Caco-2 (cell line): ENCODE measurements around the gene VWA5B1. TPM values are rescaled to one million over a fixed set of nuclear protein-coding genes. Genes with fewer than 3 reads are reported as not detected.

Experiments
- BruUV-seq: library from RNA; stranded (reverse); fragments of 400-500 nt; replicated peaks from 2 replicates; lab custom pipeline; 2021; lab: Mats Ljungman, UMichigan
- CTCF ChIA-PET: fragments of 300-600 bp; sonication (Branson Sonifier 250); formaldehyde crosslinking; loops from one replicate; lab custom pipeline; 2022; ENCODE audit warnings: antibody characterized with exemption; lab: Charles Lee
- POLR2A ChIA-PET: fragments of 300-600 bp; sonication (Branson Sonifier 250); formaldehyde crosslinking; loops from one replicate; lab custom pipeline; 2022; ENCODE audit warnings: antibody characterized with exemption; lab: Charles Lee
- DNase-seq, 2 experiments: peaks; one replicate each; pipeline versions ENCODE4 v3.0.0 to v3.0.0-alpha.2; 2020 to 2022
- H3K27me3 ChIP-seq: replicated peaks from 2 replicates; pipeline ENCODE4 v1.6.0; 2011; ENCODE audit warnings: low read length; ENCODE audit not compliant: control insufficient read depth, insufficient read depth
- H3K36me3 ChIP-seq: 2 replicates; pipeline ENCODE4 v1.5.1; 2011; ENCODE audit warnings: low read length; ENCODE audit not compliant: control insufficient read depth, insufficient read depth
- H3K4me1 ChIP-seq: fragments of 250-450 bp; sonication (Bioruptor Pico); 2 replicates; pipeline ENCODE4 v1.5.1; 2020; ENCODE audit warnings: mild to moderate bottlenecking
- H3K4me3 ChIP-seq: 2 replicates; pipeline ENCODE4 v1.5.1; 2011; ENCODE audit warnings: low read depth, mild to moderate bottlenecking, control low read depth, low read length
- H3K9me3 ChIP-seq: fragments of 250-450 bp; sonication (Bioruptor Pico); 2 replicates; pipeline ENCODE4 v1.5.1; 2020; ENCODE audit warnings: mild to moderate bottlenecking, moderate library complexity
- H3K27ac Mint-ChIP-seq: one replicate; pipeline ENCODE4 v1.8.0; 2022; ENCODE audit warnings: mixed read lengths; ENCODE audit not compliant: unreplicated experiment
- H3K27me3 Mint-ChIP-seq: one replicate; pipeline ENCODE4 v1.8.0; 2022; ENCODE audit warnings: mixed read lengths; ENCODE audit not compliant: insufficient read depth, unreplicated experiment
- H3K36me3 Mint-ChIP-seq: one replicate; pipeline ENCODE4 v1.8.0; 2022; ENCODE audit warnings: mild to moderate bottlenecking, mixed read lengths; ENCODE audit not compliant: insufficient read depth, unreplicated experiment
- H3K4me1 Mint-ChIP-seq: one replicate; pipeline ENCODE4 v1.8.0; 2022; ENCODE audit warnings: low read depth, mixed read lengths; ENCODE audit not compliant: unreplicated experiment
- H3K4me3 Mint-ChIP-seq: one replicate; pipeline ENCODE4 v1.8.0; 2022; ENCODE audit warnings: mild to moderate bottlenecking, moderate library complexity, mixed read lengths; ENCODE audit not compliant: unreplicated experiment
- H3K9me3 Mint-ChIP-seq: one replicate; pipeline ENCODE4 v1.8.0; 2022; ENCODE audit warnings: mixed read lengths; ENCODE audit not compliant: unreplicated experiment
- intact Hi-C: fragments of 100-400 bp; cut with micrococcal nuclease; formaldehyde crosslinking; loops from one replicate; pipeline ENCODE4 v1.10.0; 2022; ENCODE audit not compliant: unreplicated experiment
- total RNA-seq: library from RNA; stranded (reverse); gene quantifications from 2 replicates; pipeline ENCODE4 v1.2.3, GENCODE V29; 2022
- TF ChIP-seq, protein P1 (sequence below), 2 experiments: fragments of 200-600 bp in 1 of 2; IDR thresholded peaks; 1 replicate in 1 of 2; 2 replicates in 1 of 2; pipeline versions ENCODE4 v1.5.1 to v1.8.0; 2011 to 2022; ENCODE audit warnings: antibody characterized with exemption in 1 of 2, control low read depth in 1 of 2, inconsistent platforms in 1 of 2, low read depth in 1 of 2, low read length in 1 of 2, mild to moderate bottlenecking in 1 of 2, moderate library complexity in 1 of 2; ENCODE audit not compliant: insufficient read depth in 1 of 2, severe bottlenecking in 1 of 2, unreplicated experiment in 1 of 2

Gene VWA5B1
- total RNA-seq, 1 experiment from 2014 or later: not detected

DNA sequence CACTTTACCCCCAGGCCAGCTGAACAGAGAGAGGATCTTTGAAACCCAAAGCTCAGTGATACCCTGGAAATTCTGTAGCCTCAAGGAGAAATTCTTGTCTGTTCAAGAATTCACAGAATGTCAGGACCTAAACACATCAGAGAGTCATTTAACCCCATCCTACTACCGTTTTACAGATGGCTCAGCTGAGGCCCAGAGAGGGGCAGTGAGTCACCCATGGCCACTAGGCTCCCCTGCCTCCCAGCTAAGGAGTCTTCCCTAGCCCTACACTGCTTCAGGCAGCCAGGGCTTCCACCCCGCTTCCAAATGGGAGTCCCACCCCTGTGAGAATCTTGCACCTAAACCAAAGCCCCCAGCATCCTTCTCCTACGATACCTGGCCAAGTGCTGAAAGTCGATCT is 28.3 kb downstream of the VWA5B1 start:
- H3K4me1 ChIP-seq: no peaks in the 10 kb centered on the region
- peaks cover 31% of the 10 kb centered on the region for H3K27me3 Mint-ChIP-seq
- no peak overlapping the region for H3K27ac Mint-ChIP-seq
- DNase-seq: no peak
- H3K36me3 Mint-ChIP-seq: no peaks in the 10 kb centered on the region
- ChIA-PET POLR2A (no interaction called here), CTCF (no interaction called here)
- TF ChIP-seq, protein P1, sequence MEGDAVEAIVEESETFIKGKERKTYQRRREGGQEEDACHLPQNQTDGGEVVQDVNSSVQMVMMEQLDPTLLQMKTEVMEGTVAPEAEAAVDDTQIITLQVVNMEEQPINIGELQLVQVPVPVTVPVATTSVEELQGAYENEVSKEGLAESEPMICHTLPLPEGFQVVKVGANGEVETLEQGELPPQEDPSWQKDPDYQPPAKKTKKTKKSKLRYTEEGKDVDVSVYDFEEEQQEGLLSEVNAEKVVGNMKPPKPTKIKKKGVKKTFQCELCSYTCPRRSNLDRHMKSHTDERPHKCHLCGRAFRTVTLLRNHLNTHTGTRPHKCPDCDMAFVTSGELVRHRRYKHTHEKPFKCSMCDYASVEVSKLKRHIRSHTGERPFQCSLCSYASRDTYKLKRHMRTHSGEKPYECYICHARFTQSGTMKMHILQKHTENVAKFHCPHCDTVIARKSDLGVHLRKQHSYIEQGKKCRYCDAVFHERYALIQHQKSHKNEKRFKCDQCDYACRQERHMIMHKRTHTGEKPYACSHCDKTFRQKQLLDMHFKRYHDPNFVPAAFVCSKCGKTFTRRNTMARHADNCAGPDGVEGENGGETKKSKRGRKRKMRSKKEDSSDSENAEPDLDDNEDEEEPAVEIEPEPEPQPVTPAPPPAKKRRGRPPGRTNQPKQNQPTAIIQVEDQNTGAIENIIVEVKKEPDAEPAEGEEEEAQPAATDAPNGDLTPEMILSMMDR (IDR thresholded peaks at IDR 0.05; ENCODE audit: insufficient read depth in 1 of 2, low read depth in 1 of 2, low read length in 1 of 2, severe bottlenecking in 1 of 2, unreplicated experiment in 1 of 2): no peak
- H3K9me3 Mint-ChIP-seq: no peaks in the 10 kb centered on the region
- no peaks in the 10 kb centered on the region for H3K27me3 ChIP-seq
- H3K4me1 Mint-ChIP-seq: peaks cover 7% of the 10 kb centered on the region
- H3K9me3 ChIP-seq: no peaks in the 10 kb centered on the region
- no peaks in the 10 kb centered on the region for H3K36me3 ChIP-seq
- intact Hi-C loops: no loop called here
- no TSS peak for BruUV-seq
- H3K4me3 ChIP-seq: no peak overlapping the region
- H3K4me3 Mint-ChIP-seq: no peak overlapping the region

DNA sequence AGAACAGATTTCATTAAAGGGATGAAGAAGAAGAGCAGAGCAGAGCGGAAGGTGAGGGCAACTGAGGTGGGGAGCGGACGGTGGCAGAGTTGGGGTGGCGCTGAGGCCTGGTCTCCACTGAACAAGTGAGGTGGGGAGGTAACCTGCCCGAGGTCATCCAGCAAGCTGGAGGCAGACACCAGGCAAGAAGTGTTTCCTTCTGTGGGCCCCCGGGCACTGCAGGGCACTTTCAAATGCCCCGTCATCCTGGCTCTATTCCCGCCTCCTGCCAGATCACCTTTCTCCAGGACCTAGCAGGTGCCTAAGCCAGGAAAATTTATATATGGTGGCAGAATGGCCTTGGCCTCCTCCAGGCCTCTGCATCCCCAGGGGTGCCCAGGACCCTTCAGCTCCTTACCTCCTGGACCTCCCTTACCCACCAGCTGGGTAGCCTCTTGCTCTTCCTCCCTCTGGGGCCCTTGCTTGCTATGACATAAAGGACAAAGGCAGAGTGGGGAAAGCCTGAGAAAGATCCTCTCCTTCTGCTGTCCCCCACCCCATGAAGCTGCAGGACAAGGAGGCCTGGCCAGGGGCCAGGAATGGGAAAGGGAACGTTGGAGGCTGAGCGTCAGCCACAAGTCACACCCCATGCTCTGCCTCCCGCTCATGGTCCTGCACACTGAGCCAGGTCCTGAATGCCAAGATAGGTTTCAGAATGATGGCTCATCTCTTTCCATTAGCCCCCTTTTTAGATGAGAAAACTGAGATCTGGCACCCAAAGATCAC is 29.0 kb downstream of the VWA5B1 start:
- Mint-ChIP-seq H3K27ac (no peak overlapping the region), H3K9me3 (no peaks in the 10 kb centered on the region), H3K4me1 (peaks cover 7% of the 10 kb centered on the region), H3K4me3 (no peak overlapping the region), H3K36me3 (no peaks in the 10 kb centered on the region), H3K27me3 (peaks cover 31% of the 10 kb centered on the region)
- Histone ChIP-seq H3K4me1 (no peaks in the 10 kb centered on the region), H3K9me3 (no peaks in the 10 kb centered on the region), H3K4me3 (no peak overlapping the region), H3K27me3 (no peaks in the 10 kb centered on the region), H3K36me3 (no peaks in the 10 kb centered on the region)
- TF ChIP-seq, protein P1 (IDR thresholded peaks at IDR 0.05; ENCODE audit: insufficient read depth in 1 of 2, low read depth in 1 of 2, low read length in 1 of 2, severe bottlenecking in 1 of 2, unreplicated experiment in 1 of 2): no peak
- ChIA-PET CTCF (no interaction called here), POLR2A (no interaction called here)
- no peak for DNase-seq
- no TSS peak for BruUV-seq
- intact Hi-C loops: no loop called here

DNA sequence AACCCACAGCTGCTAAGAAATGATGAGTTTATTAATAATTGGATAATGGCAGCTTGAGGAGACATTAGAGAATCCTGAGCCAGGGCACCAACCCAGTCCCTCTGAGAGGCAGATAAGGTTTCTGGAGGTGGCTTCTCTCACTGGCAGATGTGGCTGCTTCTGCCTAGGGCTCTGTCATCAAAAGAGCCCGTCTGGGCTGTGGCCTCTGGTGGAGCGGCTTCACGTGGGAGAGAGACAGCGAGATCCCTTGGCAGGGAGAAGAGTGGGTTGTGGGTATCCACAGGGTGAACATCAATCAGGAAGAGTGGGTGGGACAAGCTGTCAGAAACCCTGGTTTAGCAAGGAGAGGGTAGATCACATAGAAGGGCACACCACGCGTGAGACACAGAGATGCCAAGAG is 30.0 kb downstream of the VWA5B1 start:
- BruUV-seq: no TSS peak
- no peaks in the 10 kb centered on the region for H3K36me3 ChIP-seq

More for the DNA sequence above, 30.0 kb downstream of the VWA5B1 start:
- CTCF ChIA-PET: no interaction called here
- H3K9me3 ChIP-seq: no peaks in the 10 kb centered on the region
- H3K27me3 Mint-ChIP-seq: peaks cover 23% of the 10 kb centered on the region
- DNase-seq: no peak
- no peak overlapping the region for H3K27ac Mint-ChIP-seq
- no peaks in the 10 kb centered on the region for H3K4me1 ChIP-seq
- H3K27me3 ChIP-seq: no peaks in the 10 kb centered on the region
- H3K4me3 ChIP-seq: no peak overlapping the region
- no peak overlapping the region for H3K4me3 Mint-ChIP-seq
- intact Hi-C loops: no loop called here
- H3K9me3 Mint-ChIP-seq: no peaks in the 10 kb centered on the region
- TF ChIP-seq, protein P1 (IDR thresholded peaks at IDR 0.05; ENCODE audit: insufficient read depth in 1 of 2, low read depth in 1 of 2, low read length in 1 of 2, severe bottlenecking in 1 of 2, unreplicated experiment in 1 of 2): no peak
- POLR2A ChIA-PET: no interaction called here
- H3K36me3 Mint-ChIP-seq: no peaks in the 10 kb centered on the region
- H3K4me1 Mint-ChIP-seq: peaks cover 7% of the 10 kb centered on the region
